GM15510 (cell line): ENCODE data around the gene TAF7L.

Experiments used
- POLR2A ChIP-seq: IDR thresholded peaks from 3 replicates; pipeline ENCODE4 v1.6.1; 2011; ENCODE audit warnings: borderline replicate concordance; ENCODE audit not compliant: insufficient read length; ENCODE audit errors: extremely low read depth

TAF7L gene

GRCh38 chrX:101232316-101232715 lies 58.8 kb downstream of the TAF7L start:
- no peak for TF ChIP-seq POLR2A

- no peak for TF ChIP-seq POLR2A
These were observed 60.1 kb downstream of the TAF7L start for GRCh38 chrX:101231080-101231479.

GRCh38 chrX:101230636-101231035 lies 60.5 kb downstream of the TAF7L start:
- TF ChIP-seq POLR2A, result no peak

GRCh38 chrX:101229170-101229569 lies 62.0 kb downstream of the TAF7L start:
- TF ChIP-seq POLR2A, result no peak

- no peak for TF ChIP-seq POLR2A
These were observed 67.9 kb downstream of the TAF7L start for GRCh38 chrX:101223226-101223625.

- no peak for TF ChIP-seq POLR2A
These were observed 70.4 kb downstream of the TAF7L start for GRCh38 chrX:101220662-101221260.

- no peak for TF ChIP-seq POLR2A
These were observed 71.2 kb downstream of the TAF7L start for GRCh38 chrX:101219864-101220346.

- TF ChIP-seq POLR2A, result no peak
These were observed 71.8 kb downstream of the TAF7L start, which contains the start of gene DRP2 for GRCh38 chrX:101219116-101219863. Gene DRP2, plus strand, starts transcription at chrX:101219786. Its CDS starts 11,862 bp downstream, at chrX:101231648.
